Measurements from ENCODE around the gene SLC45A3.
"Not testable (repeated sequence)": the region's sequence is repeated elsewhere in the genome, so short reads cannot be mapped to it uniquely, and the experiment has no call there.

Gene SLC45A3

GRCh38 chr1:205652984-205653383 is 27.3 kb downstream of the SLC45A3 start:
- Histone ChIP-seq H3K27ac (ENCODE audit: low read length) (no peak overlapping the region), H3K36me3 (ENCODE audit: control insufficient read depth in 1 of 2, insufficient read depth in 2 of 2, low read length in 2 of 2) (no peaks in the 10 kb centered on the region), H3K9me3 (ENCODE audit: control insufficient read depth in 1 of 2, low read length in 2 of 2) (no peaks in the 10 kb centered on the region), H3K4me1 (ENCODE audit: control insufficient read depth in 1 of 2, insufficient read depth in 2 of 2, low read length in 2 of 2) (no peaks in the 10 kb centered on the region), H3K27me3 (ENCODE audit: low read depth, low read length) (no peaks in the 10 kb centered on the region), H3K4me3 (ENCODE audit: low read depth in 1 of 2, low read length in 2 of 2) (no peak overlapping the region)

GRCh38 chr1:205650241-205650640 is 30.1 kb downstream of the SLC45A3 start:
- no peaks in the 10 kb centered on the region for H3K36me3 ChIP-seq (ENCODE audit: control insufficient read depth in 1 of 2, insufficient read depth in 2 of 2, low read length in 2 of 2)
- H3K4me3 ChIP-seq (ENCODE audit: low read depth in 1 of 2, low read length in 2 of 2), result no peak overlapping the region
- no peak overlapping the region for H3K27ac ChIP-seq (ENCODE audit: low read length)
- no peaks in the 10 kb centered on the region for H3K9me3 ChIP-seq (ENCODE audit: control insufficient read depth in 1 of 2, low read length in 2 of 2)
- no peaks in the 10 kb centered on the region for H3K4me1 ChIP-seq (ENCODE audit: control insufficient read depth in 1 of 2, insufficient read depth in 2 of 2, low read length in 2 of 2)
- no peaks in the 10 kb centered on the region for H3K27me3 ChIP-seq (ENCODE audit: low read depth, low read length)

- H3K27ac ChIP-seq (ENCODE audit: low read length), result no peak overlapping the region
- no peaks in the 10 kb centered on the region for H3K4me1 ChIP-seq (ENCODE audit: control insufficient read depth in 1 of 2, insufficient read depth in 2 of 2, low read length in 2 of 2)
- H3K4me3 ChIP-seq (ENCODE audit: low read depth in 1 of 2, low read length in 2 of 2), result no peak overlapping the region
- no peaks in the 10 kb centered on the region for H3K9me3 ChIP-seq (ENCODE audit: control insufficient read depth in 1 of 2, low read length in 2 of 2)
- no peaks in the 10 kb centered on the region for H3K36me3 ChIP-seq (ENCODE audit: control insufficient read depth in 1 of 2, insufficient read depth in 2 of 2, low read length in 2 of 2)
- H3K27me3 ChIP-seq (ENCODE audit: low read depth, low read length), result no peaks in the 10 kb centered on the region
Measured at GRCh38 chr1:205645519-205645918, 34.8 kb downstream of the SLC45A3 start.

GRCh38 chr1:205642679-205643307 is 37.5 kb downstream of the SLC45A3 start:
- H3K27me3 ChIP-seq (ENCODE audit: low read depth, low read length), result no peaks in the 10 kb centered on the region
- H3K4me1 ChIP-seq (ENCODE audit: control insufficient read depth in 1 of 2, insufficient read depth in 2 of 2, low read length in 2 of 2), result no peaks in the 10 kb centered on the region

GRCh38 chr1:205639567-205639966 is 40.7 kb downstream of the SLC45A3 start:
- no peaks in the 10 kb centered on the region for H3K27me3 ChIP-seq (ENCODE audit: low read depth, low read length)
- H3K4me3 ChIP-seq (ENCODE audit: low read depth in 1 of 2, low read length in 2 of 2), result no peak overlapping the region
- H3K4me1 ChIP-seq (ENCODE audit: control insufficient read depth in 1 of 2, insufficient read depth in 2 of 2, low read length in 2 of 2), result no peaks in the 10 kb centered on the region
- H3K9me3 ChIP-seq (ENCODE audit: control insufficient read depth in 1 of 2, low read length in 2 of 2), result no peaks in the 10 kb centered on the region
- no peaks in the 10 kb centered on the region for H3K36me3 ChIP-seq (ENCODE audit: control insufficient read depth in 1 of 2, insufficient read depth in 2 of 2, low read length in 2 of 2)
- H3K27ac ChIP-seq (ENCODE audit: low read length), result no peak overlapping the region

More at GRCh38 chr1:205642679-205643307, 37.5 kb downstream of the SLC45A3 start:
- no peaks in the 10 kb centered on the region for H3K9me3 ChIP-seq (ENCODE audit: control insufficient read depth in 1 of 2, low read length in 2 of 2)
- H3K27ac ChIP-seq (ENCODE audit: low read length), result no peak overlapping the region
- no peak overlapping the region for H3K4me3 ChIP-seq (ENCODE audit: low read depth in 1 of 2, low read length in 2 of 2)
- H3K36me3 ChIP-seq (ENCODE audit: control insufficient read depth in 1 of 2, insufficient read depth in 2 of 2, low read length in 2 of 2), result no peaks in the 10 kb centered on the region

GRCh38 chr1:205637854-205638468 is 42.3 kb downstream of the SLC45A3 start:
- no peak overlapping the region for H3K27ac ChIP-seq (ENCODE audit: low read length)

GRCh38 chr1:205636732-205637131 is 43.6 kb downstream of the SLC45A3 start:
- Histone ChIP-seq H3K27me3 (ENCODE audit: low read depth, low read length) (no peaks in the 10 kb centered on the region), H3K4me3 (ENCODE audit: low read depth in 1 of 2, low read length in 2 of 2) (no peak overlapping the region), H3K4me1 (ENCODE audit: control insufficient read depth in 1 of 2, insufficient read depth in 2 of 2, low read length in 2 of 2) (peaks cover 0 to 6% of the 10 kb centered on the region in 2 donors), H3K9me3 (ENCODE audit: control insufficient read depth in 1 of 2, low read length in 2 of 2) (no peaks in the 10 kb centered on the region), H3K27ac (ENCODE audit: low read length) (no peak overlapping the region), H3K36me3 (ENCODE audit: control insufficient read depth in 1 of 2, insufficient read depth in 2 of 2, low read length in 2 of 2) (no peaks in the 10 kb centered on the region)

More at GRCh38 chr1:205637854-205638468, 42.3 kb downstream of the SLC45A3 start:
- Histone ChIP-seq H3K36me3 (ENCODE audit: control insufficient read depth in 1 of 2, insufficient read depth in 2 of 2, low read length in 2 of 2) (no peaks in the 10 kb centered on the region), H3K4me3 (ENCODE audit: low read depth in 1 of 2, low read length in 2 of 2) (no peak overlapping the region), H3K4me1 (ENCODE audit: control insufficient read depth in 1 of 2, insufficient read depth in 2 of 2, low read length in 2 of 2) (no peaks in the 10 kb centered on the region), H3K9me3 (ENCODE audit: control insufficient read depth in 1 of 2, low read length in 2 of 2) (no peaks in the 10 kb centered on the region), H3K27me3 (ENCODE audit: low read depth, low read length) (no peaks in the 10 kb centered on the region)

GRCh38 chr1:205636138-205636530 is 44.2 kb downstream of the SLC45A3 start:
- not testable (repeated sequence) for H3K27me3 ChIP-seq (ENCODE audit: low read depth, low read length); H3K4me1 ChIP-seq (ENCODE audit: control insufficient read depth in 1 of 2, insufficient read depth in 2 of 2, low read length in 2 of 2); H3K27ac ChIP-seq (ENCODE audit: low read length); H3K9me3 ChIP-seq (ENCODE audit: control insufficient read depth in 1 of 2, low read length in 2 of 2); H3K4me3 ChIP-seq (ENCODE audit: low read depth in 1 of 2, low read length in 2 of 2); H3K36me3 ChIP-seq (ENCODE audit: control insufficient read depth in 1 of 2, insufficient read depth in 2 of 2, low read length in 2 of 2)

GRCh38 chr1:205633421-205633976 is 46.8 kb downstream of the SLC45A3 start:
- H3K4me3 ChIP-seq (ENCODE audit: low read depth in 1 of 2, low read length in 2 of 2), result no peak overlapping the region
- no peaks in the 10 kb centered on the region for H3K9me3 ChIP-seq (ENCODE audit: control insufficient read depth in 1 of 2, low read length in 2 of 2)
- H3K4me1 ChIP-seq (ENCODE audit: control insufficient read depth in 1 of 2, insufficient read depth in 2 of 2, low read length in 2 of 2), result peaks cover 5 to 17% of the 10 kb centered on the region in 2 donors
- no peaks in the 10 kb centered on the region for H3K27me3 ChIP-seq (ENCODE audit: low read depth, low read length)
- H3K36me3 ChIP-seq (ENCODE audit: control insufficient read depth in 1 of 2, insufficient read depth in 2 of 2, low read length in 2 of 2), result no peaks in the 10 kb centered on the region
- H3K27ac ChIP-seq (ENCODE audit: low read length), result no peak overlapping the region

GRCh38 chr1:205632669-205633169 is 47.6 kb downstream of the SLC45A3 start:
- H3K9me3 ChIP-seq (ENCODE audit: control insufficient read depth in 1 of 2, low read length in 2 of 2), result no peaks in the 10 kb centered on the region
- peak overlapping the region; percentile 72 to 84 for H3K4me3 ChIP-seq (ENCODE audit: low read depth in 1 of 2, low read length in 2 of 2)
- peak overlapping the region; percentile 91 for H3K27ac ChIP-seq (ENCODE audit: low read length)
- no peaks in the 10 kb centered on the region for H3K27me3 ChIP-seq (ENCODE audit: low read depth, low read length)
- peaks cover 5 to 17% of the 10 kb centered on the region in 2 donors for H3K4me1 ChIP-seq (ENCODE audit: control insufficient read depth in 1 of 2, insufficient read depth in 2 of 2, low read length in 2 of 2)
- H3K36me3 ChIP-seq (ENCODE audit: control insufficient read depth in 1 of 2, insufficient read depth in 2 of 2, low read length in 2 of 2), result no peaks in the 10 kb centered on the region

- Histone ChIP-seq H3K9me3 (ENCODE audit: control insufficient read depth in 1 of 2, low read length in 2 of 2) (no peaks in the 10 kb centered on the region), H3K4me3 (ENCODE audit: low read depth in 1 of 2, low read length in 2 of 2) (peak within 1 kb of the TSS; percentile 86 to 92), H3K27ac (ENCODE audit: low read length) (peak within 1 kb of the TSS; percentile 97), H3K4me1 (ENCODE audit: control insufficient read depth in 1 of 2, insufficient read depth in 2 of 2, low read length in 2 of 2) (peaks cover 5 to 17% of the 10 kb centered on the region in 2 donors), H3K36me3 (ENCODE audit: control insufficient read depth in 1 of 2, insufficient read depth in 2 of 2, low read length in 2 of 2) (no peaks in the 10 kb centered on the region), H3K27me3 (ENCODE audit: low read depth, low read length) (no peaks in the 10 kb centered on the region)
Measured at GRCh38 chr1:205631768-205632668, 48.3 kb downstream of the SLC45A3 start, which contains the start of gene ELK4. Gene ELK4, minus strand, starts transcription at chr1:205632011. Its CDS starts 8,129 bp downstream, at chr1:205623882.
